ENCODE results near the gene CBX7. TPM values are rescaled to one million over a fixed set of nuclear protein-coding genes. Genes with fewer than 3 reads are reported as not detected.

The CBX7 gene
- total and polyA plus RNA-seq, 2 donors (not counting 3 experiments of a cell fraction or from before 2014, with no cell fraction given), result 3.4 to 7.1 TPM

GRCh38 chr22:39132281-39132680 is 20.2 kb downstream of the CBX7 start:
- DNase-seq (ENCODE audit: low read depth, low spot score), result no peak
- Histone ChIP-seq H3K9ac (replicated peaks; ENCODE audit: extremely low read depth, insufficient read depth, low read length) (no peak overlapping the region), H3K4me3 (replicated peaks in 1 of 3; ENCODE audit: insufficient read depth in 1 of 3, low read depth in 1 of 3, low read length in 3 of 3) (no peak overlapping the region), H3K79me2 (ENCODE audit: control insufficient read depth, insufficient read depth, low read length) (no peaks in the 10 kb centered on the region), H2AFZ (ENCODE audit: low read depth, low read length) (no peak overlapping the region), H3K27me3 (ENCODE audit: control insufficient read depth in 2 of 2, insufficient read depth in 2 of 2, low read length in 2 of 2) (no peaks in the 10 kb centered on the region), H3K4me1 (ENCODE audit: control insufficient read depth, extremely low read depth, insufficient read depth, low read length) (no peaks in the 10 kb centered on the region), H4K20me1 (replicated peaks; ENCODE audit: control insufficient read depth, extremely low read depth, insufficient read depth, low read length) (no peaks in the 10 kb centered on the region), H3K27ac (ENCODE audit: insufficient read depth, low read depth, low read length) (no peak overlapping the region), H3K9me3 (replicated peaks; ENCODE audit: control insufficient read depth, insufficient read depth, low read length) (no peaks in the 10 kb centered on the region), H3K9me1 (replicated peaks; ENCODE audit: control insufficient read depth, extremely low read depth, insufficient read depth, low read length) (no peaks in the 10 kb centered on the region), H3K36me3 (ENCODE audit: control insufficient read depth in 2 of 2, extremely low read depth in 1 of 2, insufficient read depth in 2 of 2, low read length in 2 of 2) (no peaks in the 10 kb centered on the region), H3K4me2 (ENCODE audit: insufficient read depth, low read length) (no peak overlapping the region)
- no peak for FAIRE-seq
- CTCF ChIA-PET, result no interaction called here
- TF ChIP-seq FOS (IDR thresholded peaks at IDR 0.05; ENCODE audit: borderline replicate concordance, insufficient read depth, low read length), result no peak
- no peak for TF ChIP-seq CTCF (IDR thresholded peaks at IDR 0.05; ENCODE audit: extremely low read depth in 1 of 2, insufficient read depth in 1 of 2, low read depth in 1 of 2, low read length in 2 of 2)
- no peak for TF ChIP-seq MAX (IDR thresholded peaks at IDR 0.05; ENCODE audit: insufficient read depth, insufficient read length)
- TF ChIP-seq JUN (IDR thresholded peaks at IDR 0.05; ENCODE audit: borderline replicate concordance, insufficient read depth, insufficient read length, low read depth), result no peak
- no peak for TF ChIP-seq POLR2AphosphoS5 (IDR thresholded peaks at IDR 0.05; ENCODE audit: insufficient read depth, low read depth, low read length)
- TF ChIP-seq POLR2A (IDR thresholded peaks at IDR 0.05; ENCODE audit: low read depth, low read length), result no peak
- no peak for TF ChIP-seq MYC (IDR thresholded peaks at IDR 0.05; ENCODE audit: low read depth, low read length)
- TF ChIP-seq GATA2 (IDR thresholded peaks at IDR 0.05; ENCODE audit: insufficient read depth, insufficient read length, low read depth, low read length), result no peak
- no peak for TF ChIP-seq EZH2 (IDR thresholded peaks at IDR 0.05; ENCODE audit: borderline replicate concordance, low read depth, low read length, severe bottlenecking)
- BruUV-seq (replicated peaks), result no TSS peak
- intact Hi-C loops (cut with micrococcal nuclease) (no loop called here), dilution Hi-C loops (cut with MboI; ENCODE audit: extremely low pct_ligation_motif_present, low sequenced_read_pairs) (no loop called here)
- POLR2A ChIA-PET, result no interaction called here

Measured in endothelial cell of umbilical vein (primary cell).